IMR-90 (cell line): ENCODE measurements around the gene PRKACA. TPM values are rescaled to one million over a fixed set of nuclear protein-coding genes. Genes with fewer than 3 reads are reported as not detected.
A peak's percentile ranks its signal among the peaks of the same experiment; 100 is the strongest.

Experiments used
- ATAC-seq: fragments of 200-7000 bp; cut with Tn5 transposase; 2 replicates; pipeline ENCODE4 v1.9.1; 2020; ENCODE audit warnings: low read depth, mild to moderate bottlenecking, moderate library complexity
- BruUV-seq: library from RNA; stranded (reverse); fragments of 400-500 nt; replicated peaks from 2 replicates; lab custom pipeline; 2021; lab: Mats Ljungman, UMichigan
- CTCF ChIA-PET: fragments of 300-600 bp; formaldehyde crosslinking; extraction: SDS; loops from one replicate; lab custom pipeline; 2021; ENCODE audit warnings: antibody characterized with exemption; lab: Yijun Ruan, JAX
- POLR2A ChIA-PET: fragments of 300-600 bp; sonication (Branson Sonifier 250); formaldehyde crosslinking; loops from one replicate; lab custom pipeline; 2022; ENCODE audit warnings: antibody characterized with exemption; ENCODE audit not compliant: unreplicated experiment; lab: Charles Lee
- DNase-seq: peaks from one replicate; pipeline ENCODE4 v3.0.0; 2013
- H2AFZ ChIP-seq: replicated peaks from 2 replicates; pipeline ENCODE3; 2013; ENCODE audit warnings: low read length, mild to moderate bottlenecking; ENCODE audit not compliant: poor library complexity
- H2AK5ac ChIP-seq: 2 replicates; pipeline ENCODE4 v1.6.1; 2013; ENCODE audit warnings: low read depth, low read length, inconsistent platforms
- H2AK9ac ChIP-seq: replicated peaks from 2 replicates; pipeline ENCODE3; 2013; ENCODE audit warnings: mild to moderate bottlenecking, low read depth, low read length, moderate library complexity; ENCODE audit not compliant: poor library complexity
- H2BK120ac ChIP-seq: 2 replicates; pipeline ENCODE4 v1.6.1; 2013; ENCODE audit warnings: low read depth, low read length, inconsistent platforms
- H2BK15ac ChIP-seq: 3 replicates; pipeline ENCODE4 v1.6.1; 2013; ENCODE audit warnings: low read depth, low read length, inconsistent platforms
- H2BK20ac ChIP-seq: 2 replicates; pipeline ENCODE4 v1.6.1; 2013; ENCODE audit warnings: low read depth, mild to moderate bottlenecking, inconsistent platforms, low read length, moderate library complexity
- H2BK5ac ChIP-seq: 2 replicates; pipeline ENCODE4 v1.6.1; 2013; ENCODE audit warnings: mild to moderate bottlenecking, low read depth, low read length, inconsistent platforms; ENCODE audit not compliant: poor library complexity, severe bottlenecking
- H3K14ac ChIP-seq: replicated peaks from 2 replicates; pipeline ENCODE4 v1.6.1; 2013; ENCODE audit warnings: low read depth, low read length, inconsistent platforms
- H3K18ac ChIP-seq: 2 replicates; pipeline ENCODE4 v1.6.1; 2013; ENCODE audit warnings: low read depth, low read length, control low read depth
- H3K23ac ChIP-seq: 2 replicates; pipeline ENCODE4 v1.6.1; 2013; ENCODE audit warnings: low read depth, low read length, inconsistent platforms
- H3K27ac ChIP-seq: 2 replicates; pipeline ENCODE4 v1.5.1; 2013; ENCODE audit warnings: mild to moderate bottlenecking, control low read depth, low read length; ENCODE audit not compliant: insufficient read depth
- H3K27me3 ChIP-seq: 2 replicates; pipeline ENCODE4 v1.6.1; 2013; ENCODE audit warnings: low read length; ENCODE audit not compliant: control insufficient read depth, insufficient read depth
- H3K36me3 ChIP-seq: 2 replicates; pipeline ENCODE4 v1.6.1; 2013; ENCODE audit warnings: low read length, mixed read lengths; ENCODE audit not compliant: control insufficient read depth, insufficient read depth
- H3K4ac ChIP-seq: 2 replicates; pipeline ENCODE4 v1.6.1; 2013; ENCODE audit warnings: low read depth, low read length, inconsistent platforms
- H3K4me1 ChIP-seq: 2 replicates; pipeline ENCODE4 v1.6.1; 2013; ENCODE audit warnings: low read length, mixed read lengths; ENCODE audit not compliant: control insufficient read depth, insufficient read depth
- H3K4me2 ChIP-seq: 2 replicates; pipeline ENCODE4 v1.6.1; 2013; ENCODE audit warnings: low read depth, mild to moderate bottlenecking, control low read depth, low read length, moderate library complexity
- H3K4me3 ChIP-seq: 2 replicates; pipeline ENCODE4 v1.5.1; 2013; ENCODE audit warnings: low read depth, mild to moderate bottlenecking, control low read depth, low read length, moderate library complexity; ENCODE audit not compliant: insufficient read depth
- H3K56ac ChIP-seq: 2 replicates; pipeline ENCODE4 v1.6.1; 2013; ENCODE audit warnings: low read length, inconsistent platforms; ENCODE audit not compliant: insufficient read depth; ENCODE audit errors: extremely low read depth
- H3K79me1 ChIP-seq, 2 experiments: 2 replicates each; pipeline ENCODE4 v1.6.1; 2013; ENCODE audit warnings: low read length in 2 of 2, inconsistent platforms in 1 of 2, low read depth in 1 of 2
- H3K9ac ChIP-seq: 2 replicates; pipeline ENCODE4 v1.6.1; 2013; ENCODE audit warnings: low read depth, low read length, control low read depth
- H3K9me1 ChIP-seq: 2 replicates; pipeline ENCODE4 v1.6.1; 2013; ENCODE audit warnings: low read length, inconsistent platforms; ENCODE audit not compliant: insufficient read depth
- H3K9me3 ChIP-seq: 2 replicates; pipeline ENCODE4 v1.6.1; 2013; ENCODE audit warnings: low read length; ENCODE audit not compliant: control insufficient read depth, insufficient read depth
- H4K20me1 ChIP-seq: 2 replicates; pipeline ENCODE4 v1.6.1; 2013; ENCODE audit warnings: low read length, inconsistent platforms; ENCODE audit not compliant: insufficient read depth
- H4K5ac ChIP-seq: 2 replicates; pipeline ENCODE4 v1.6.1; 2013; ENCODE audit warnings: mild to moderate bottlenecking, low read depth, low read length, control low read depth
- H4K8ac ChIP-seq, 2 experiments: 2 replicates each; pipeline ENCODE4 v1.6.1; 2013; ENCODE audit warnings: low read depth in 2 of 2, low read length in 2 of 2, control low read depth in 1 of 2, inconsistent platforms in 1 of 2
- H4K91ac ChIP-seq: 2 replicates; pipeline ENCODE4 v1.6.1; 2013; ENCODE audit warnings: low read depth, low read length, inconsistent platforms; ENCODE audit not compliant: insufficient read depth
- MAZ ChIP-seq: IDR thresholded peaks from 2 replicates; pipeline ENCODE4 v1.6.1; 2012; ENCODE audit warnings: low read depth, mild to moderate bottlenecking, low read length, improper control_type of control experiment, moderate library complexity, borderline replicate concordance
- SMC3 ChIP-seq: fragments of 150-350 bp; IDR thresholded peaks from 2 replicates; pipeline ENCODE4 v1.6.1; 2016; ENCODE audit warnings: low read depth, mild to moderate bottlenecking, antibody characterized with exemption, low read length, moderate library complexity
- whole genome bisulfite sequencing, 2 experiments: methylation state at CpG; one replicate each; pipeline versions ENCODE4 v1.1.5 to v1.1.7; 2013; ENCODE audit warnings: missing lambda C conversion rate in 2 of 2; ENCODE audit not compliant: insufficient read length in 1 of 2; ENCODE audit errors: extremely low coverage in 2 of 2; 5-methylcytosine and 5-hydroxymethylcytosine counted together
- dilution Hi-C: fragments of 300-500 bp; cut with HindIII; formaldehyde crosslinking; loops from one replicate; pipeline ENCODE4 v1.14.3; 2018; ENCODE audit warnings: low sequenced_read_pairs; ENCODE audit not compliant: unreplicated experiment
- in situ Hi-C: fragments of 300-500 bp; cut with MboI; formaldehyde crosslinking; loops from 3 replicates; pipeline ENCODE4 v1.14.3; 2019; ENCODE audit warnings: low sequenced_read_pairs, inconsistent platforms, mixed read lengths
- intact Hi-C: fragments of 100-400 bp; cut with micrococcal nuclease; formaldehyde crosslinking; loops from 2 replicates; pipeline ENCODE4 v1.10.0; 2022
- polyA plus RNA-seq, 3 experiments: library from polyadenylated mRNA; depleted of rRNA; stranded (reverse); fragments of >200 nt; gene quantifications; 2 replicates each; pipeline ENCODE4 v1.2.3, GENCODE V29; 2012; ENCODE audit warnings: low replicate concordance in 1 of 3
- total RNA-seq: library from RNA; depleted of rRNA; stranded (reverse); fragments of >200 nt; gene quantifications from 2 replicates; pipeline ENCODE4 v1.2.3, GENCODE V29; 2012
- TF ChIP-seq, protein P1 (sequence below): conservative IDR thresholded peaks from 2 replicates; pipeline ENCODE4 v1.5.1; 2012; ENCODE audit warnings: mild to moderate bottlenecking, low read depth, low read length, improper control_type of control experiment

The PRKACA gene
- total and polyA plus RNA-seq, 2 of the 4 experiments (the other 2 are of a cell fraction), result 18.1 to 94.5 TPM

DNA sequence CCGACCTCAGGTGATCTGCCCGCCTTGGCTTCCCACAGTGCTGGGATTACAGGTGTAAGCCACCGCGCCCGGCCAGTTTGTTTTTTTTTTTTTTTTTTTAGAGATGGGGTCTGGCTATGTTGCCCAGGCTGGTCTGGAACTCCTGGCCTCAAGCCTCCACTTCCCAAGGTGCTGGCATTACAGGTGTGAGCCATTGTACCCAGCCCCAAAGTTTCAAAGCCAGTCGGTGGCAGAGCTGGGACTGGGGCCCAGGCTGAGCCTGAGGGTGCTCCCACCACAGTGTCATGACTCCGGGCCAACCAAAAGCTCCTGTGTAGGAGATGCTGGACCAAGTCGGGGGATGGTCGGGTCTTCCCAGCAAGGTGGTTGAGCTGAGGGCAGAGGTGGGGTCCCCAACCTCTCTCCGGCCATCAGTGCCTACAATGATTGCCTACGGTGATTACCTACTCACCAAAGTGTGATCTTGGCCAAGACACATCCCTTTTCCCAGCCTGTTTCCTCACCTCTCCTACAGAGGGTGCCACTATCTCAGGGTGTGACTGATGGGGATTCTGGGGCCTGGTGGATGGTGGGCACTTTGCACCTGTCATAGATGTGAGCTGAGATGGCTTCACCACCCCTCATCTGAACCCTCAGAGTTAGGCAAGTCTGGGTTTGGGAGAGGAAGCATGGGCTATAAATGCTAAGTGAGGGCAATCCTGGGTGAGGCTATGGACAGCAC is 21.1 kb downstream of the PRKACA start:
- Histone ChIP-seq H3K9ac (no peak overlapping the region), H3K56ac (no peak overlapping the region), H3K4me1 (no peaks in the 10 kb centered on the region), H3K9me1 (peaks cover 3% of the 10 kb centered on the region; the same call in 1 of the 2 replicates), H4K20me1 (no peaks in the 10 kb centered on the region), H2BK20ac (no peak overlapping the region), H3K27me3 (no peaks in the 10 kb centered on the region), H2AK9ac (no peak overlapping the region), H4K91ac (no peak overlapping the region), H2AFZ (no peak overlapping the region), H4K8ac (no peak overlapping the region), H3K18ac (no peak overlapping the region), H3K23ac (no peak overlapping the region), H2BK120ac (no peak overlapping the region), H3K4ac (no peak overlapping the region), H3K4me2 (no peak overlapping the region), H3K79me1 (no peaks in the 10 kb centered on the region; a peak in 1 of 4 replicates), H3K9me3 (peaks cover 8% of the 10 kb centered on the region), H4K5ac (no peak overlapping the region), H2BK5ac (no peak overlapping the region), H3K36me3 (peaks cover 27% of the 10 kb centered on the region), H3K14ac (no peak overlapping the region), H2AK5ac (no peak overlapping the region), H3K4me3 (no peak overlapping the region), H2BK15ac (no peak overlapping the region), H3K27ac (no peak overlapping the region)
- no peak for DNase-seq
- POLR2A ChIA-PET, result no interaction called here
- WGBS, 2 experiments, result 100% methylated on average over 1 of the region's 11 CpGs; no CpG with 5 or more reads in 1 of the 2 experiments
- ATAC-seq, result no peak
- CTCF ChIA-PET, result no interaction called here
- in situ Hi-C loops (loop anchor here (25.0 kb wide), 1 partner anchor 334 kb away; the partner anchor contains the start of genes C19orf53 and MRI1), dilution Hi-C loops (no loop called here), intact Hi-C loops (no loop called here)
- TF ChIP-seq, protein P1, sequence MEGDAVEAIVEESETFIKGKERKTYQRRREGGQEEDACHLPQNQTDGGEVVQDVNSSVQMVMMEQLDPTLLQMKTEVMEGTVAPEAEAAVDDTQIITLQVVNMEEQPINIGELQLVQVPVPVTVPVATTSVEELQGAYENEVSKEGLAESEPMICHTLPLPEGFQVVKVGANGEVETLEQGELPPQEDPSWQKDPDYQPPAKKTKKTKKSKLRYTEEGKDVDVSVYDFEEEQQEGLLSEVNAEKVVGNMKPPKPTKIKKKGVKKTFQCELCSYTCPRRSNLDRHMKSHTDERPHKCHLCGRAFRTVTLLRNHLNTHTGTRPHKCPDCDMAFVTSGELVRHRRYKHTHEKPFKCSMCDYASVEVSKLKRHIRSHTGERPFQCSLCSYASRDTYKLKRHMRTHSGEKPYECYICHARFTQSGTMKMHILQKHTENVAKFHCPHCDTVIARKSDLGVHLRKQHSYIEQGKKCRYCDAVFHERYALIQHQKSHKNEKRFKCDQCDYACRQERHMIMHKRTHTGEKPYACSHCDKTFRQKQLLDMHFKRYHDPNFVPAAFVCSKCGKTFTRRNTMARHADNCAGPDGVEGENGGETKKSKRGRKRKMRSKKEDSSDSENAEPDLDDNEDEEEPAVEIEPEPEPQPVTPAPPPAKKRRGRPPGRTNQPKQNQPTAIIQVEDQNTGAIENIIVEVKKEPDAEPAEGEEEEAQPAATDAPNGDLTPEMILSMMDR, result 0 out of 2 replicates have a peak, but pooled peaks have one; percentile 2
- TF ChIP-seq MAZ (no peak), SMC3 (no peak)
- BruUV-seq, result no TSS peak
